ENCODE data around the gene SLC35A1.

DNA sequence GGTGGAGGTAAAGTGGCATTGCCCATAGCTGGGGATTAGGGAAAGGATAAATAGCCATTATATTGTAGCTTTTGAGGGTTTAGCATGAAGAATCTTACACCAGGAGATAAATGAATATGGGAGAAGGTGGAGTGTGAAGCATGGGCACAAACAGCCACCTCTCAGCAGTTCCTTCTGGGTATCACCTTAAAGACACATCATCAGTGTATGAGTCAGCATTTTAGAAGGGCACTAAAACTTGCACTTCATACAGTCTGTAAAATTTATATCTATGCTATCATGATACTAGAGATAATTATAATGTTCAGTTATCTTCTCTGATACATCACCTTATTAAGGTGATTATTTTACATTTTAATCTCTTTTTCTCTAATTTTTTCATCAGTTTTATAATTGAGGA, 25.3 kb downstream of the SLC35A1 start:
- TF ChIP-seq CTCF (IDR thresholded peaks at IDR 0.05; ENCODE audit: control extremely low read depth in 1 of 3, insufficient read depth in 1 of 3, low read depth in 1 of 3, low read length in 3 of 3): no peak
- TF ChIP-seq SRF (IDR thresholded peaks at IDR 0.05; ENCODE audit: low read depth, low read length): no peak
- TF ChIP-seq POLR2A (IDR thresholded peaks at IDR 0.05; ENCODE audit: control extremely low read depth in 1 of 2, low read depth in 2 of 2, low read length in 2 of 2): no peak

Data from H1 (cell line).